GM06990 (cell line): ENCODE results near the gene DMPK.
A peak's percentile ranks its signal among the peaks of the same experiment; 100 is the strongest.
"Not testable (repeated sequence)": the region's sequence is repeated elsewhere in the genome, so short reads cannot be mapped to it uniquely, and the experiment has no call there.

Source experiments
- DNase-seq: peaks from one replicate; pipeline ENCODE4 v3.0.0-alpha.2; 2011; ENCODE audit not compliant: insufficient read length; ENCODE audit errors: extremely low read depth
- H3K27me3 ChIP-seq: replicated peaks from 2 replicates; pipeline ENCODE4 v1.6.0; 2011; ENCODE audit warnings: low read length; ENCODE audit not compliant: control insufficient read depth, insufficient read depth
- H3K36me3 ChIP-seq: 2 replicates; pipeline ENCODE4 v1.5.1; 2011; ENCODE audit warnings: low read length; ENCODE audit not compliant: control insufficient read depth, insufficient read depth
- H3K4me3 ChIP-seq: replicated peaks from 2 replicates; pipeline ENCODE4 v1.5.1; 2011; ENCODE audit warnings: low read depth, mild to moderate bottlenecking, control low read depth, low read length
- TF ChIP-seq, protein P1 (sequence below): IDR thresholded peaks from 2 replicates; pipeline ENCODE4 v1.5.1; 2011; ENCODE audit warnings: low read length, control low read depth, mild to moderate bottlenecking, inconsistent platforms; ENCODE audit not compliant: insufficient read depth, poor library complexity, severe bottlenecking

DMPK gene

DNA sequence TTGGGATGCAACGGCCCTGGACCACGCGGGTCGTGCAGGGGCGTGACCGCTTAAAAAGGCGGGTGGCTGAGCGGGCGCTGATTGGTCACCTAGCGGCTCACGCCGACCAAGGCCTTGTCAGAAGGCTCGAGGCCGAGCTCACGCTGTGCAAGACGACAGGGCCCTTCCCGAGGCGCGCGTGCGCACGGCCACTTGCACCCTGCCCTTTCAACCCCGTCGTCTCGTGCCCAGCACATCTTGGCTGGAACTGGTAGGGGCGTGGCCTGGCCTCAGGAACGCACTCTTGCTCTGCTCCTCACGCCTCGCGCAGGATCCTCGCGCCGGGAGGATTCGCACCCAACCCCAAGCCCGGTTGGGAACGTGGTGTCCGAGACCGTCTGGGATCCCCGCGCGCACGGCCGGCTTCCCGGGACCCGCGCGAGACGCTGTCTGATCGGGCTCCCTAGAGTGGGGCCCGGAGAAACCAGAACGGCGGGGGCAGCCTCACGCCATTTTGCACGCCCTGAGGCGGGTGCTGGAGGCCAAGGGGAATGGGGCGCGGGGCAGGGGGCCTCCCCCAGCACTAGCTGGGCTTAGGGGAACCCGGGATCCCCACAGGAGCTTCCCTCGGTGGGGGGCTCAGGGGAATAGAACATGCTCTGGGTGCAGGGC lies 49.0 kb downstream of the DMPK start, which contains the start of gene MEIOSIN:
Gene MEIOSIN, plus strand, starts transcription at position 280 of the 651 bp plus-strand sequence. CDS start 1,938 bp downstream, outside the sequence.
- Histone ChIP-seq H3K36me3 (no peaks in the 10 kb centered on the region; the same call in 1 of the 2 replicates), H3K4me3 (no peak within 1 kb of the TSS), H3K27me3 (no peaks in the 10 kb centered on the region)
- DNase-seq: no peak
- TF ChIP-seq, protein P1, sequence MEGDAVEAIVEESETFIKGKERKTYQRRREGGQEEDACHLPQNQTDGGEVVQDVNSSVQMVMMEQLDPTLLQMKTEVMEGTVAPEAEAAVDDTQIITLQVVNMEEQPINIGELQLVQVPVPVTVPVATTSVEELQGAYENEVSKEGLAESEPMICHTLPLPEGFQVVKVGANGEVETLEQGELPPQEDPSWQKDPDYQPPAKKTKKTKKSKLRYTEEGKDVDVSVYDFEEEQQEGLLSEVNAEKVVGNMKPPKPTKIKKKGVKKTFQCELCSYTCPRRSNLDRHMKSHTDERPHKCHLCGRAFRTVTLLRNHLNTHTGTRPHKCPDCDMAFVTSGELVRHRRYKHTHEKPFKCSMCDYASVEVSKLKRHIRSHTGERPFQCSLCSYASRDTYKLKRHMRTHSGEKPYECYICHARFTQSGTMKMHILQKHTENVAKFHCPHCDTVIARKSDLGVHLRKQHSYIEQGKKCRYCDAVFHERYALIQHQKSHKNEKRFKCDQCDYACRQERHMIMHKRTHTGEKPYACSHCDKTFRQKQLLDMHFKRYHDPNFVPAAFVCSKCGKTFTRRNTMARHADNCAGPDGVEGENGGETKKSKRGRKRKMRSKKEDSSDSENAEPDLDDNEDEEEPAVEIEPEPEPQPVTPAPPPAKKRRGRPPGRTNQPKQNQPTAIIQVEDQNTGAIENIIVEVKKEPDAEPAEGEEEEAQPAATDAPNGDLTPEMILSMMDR: no peak

DNA sequence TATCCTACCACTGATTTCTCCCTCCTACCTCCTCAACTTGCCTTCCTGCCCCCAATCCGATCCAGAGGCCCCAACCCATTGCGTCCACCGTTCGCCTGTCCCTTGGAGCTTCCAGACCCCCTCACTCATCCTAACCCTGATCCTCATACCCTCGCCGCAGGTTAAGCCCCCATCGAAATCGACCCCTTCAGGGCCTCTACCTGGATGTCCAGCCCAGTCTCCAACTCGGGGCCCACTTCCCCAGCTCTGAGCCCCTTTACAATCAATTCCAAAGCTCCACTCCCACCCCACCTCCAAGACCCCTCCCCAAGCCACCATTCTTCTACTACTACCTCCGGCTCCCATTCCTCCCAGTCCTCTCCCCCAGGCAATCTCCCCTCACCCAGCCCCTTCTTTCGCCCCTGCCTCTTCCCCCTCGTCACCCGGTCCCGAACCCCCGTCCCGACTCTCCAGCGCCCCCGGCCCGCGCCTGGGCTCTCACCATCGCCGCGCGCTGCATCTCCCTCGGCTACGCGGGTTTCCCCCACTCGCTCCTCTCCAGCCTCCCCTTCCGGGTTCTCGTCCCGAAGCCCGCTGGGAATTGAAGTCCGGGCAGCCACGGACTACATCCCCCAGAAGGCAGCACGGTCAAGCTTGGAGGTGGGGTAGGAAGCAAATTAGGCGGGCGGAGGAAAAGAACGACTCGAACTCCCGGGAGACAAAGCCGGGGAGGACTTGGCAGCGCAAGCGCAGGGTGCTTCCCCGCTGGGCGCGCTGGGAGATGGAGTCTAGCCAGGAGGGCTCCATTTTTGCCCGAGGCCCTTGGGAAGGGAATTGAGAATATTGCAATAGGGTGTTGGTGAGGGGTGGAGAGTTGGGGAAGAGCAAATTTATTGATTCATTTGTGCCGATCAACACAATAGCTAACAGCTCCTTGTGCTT lies 51.7 kb downstream of the DMPK start, which contains the start of gene FBXO46:
Gene FBXO46, minus strand, starts transcription at position 529 of the 921 bp plus-strand sequence. CDS start 17,401 bp downstream, outside the sequence.
- Histone ChIP-seq H3K27me3 (no peaks in the 10 kb centered on the region), H3K36me3 (peaks cover 5% of the 10 kb centered on the region), H3K4me3 (peak within 1 kb of the TSS; percentile 87)
- TF ChIP-seq, protein P1: peak; percentile 40
- peak; percentile 89 for DNase-seq

DNA sequence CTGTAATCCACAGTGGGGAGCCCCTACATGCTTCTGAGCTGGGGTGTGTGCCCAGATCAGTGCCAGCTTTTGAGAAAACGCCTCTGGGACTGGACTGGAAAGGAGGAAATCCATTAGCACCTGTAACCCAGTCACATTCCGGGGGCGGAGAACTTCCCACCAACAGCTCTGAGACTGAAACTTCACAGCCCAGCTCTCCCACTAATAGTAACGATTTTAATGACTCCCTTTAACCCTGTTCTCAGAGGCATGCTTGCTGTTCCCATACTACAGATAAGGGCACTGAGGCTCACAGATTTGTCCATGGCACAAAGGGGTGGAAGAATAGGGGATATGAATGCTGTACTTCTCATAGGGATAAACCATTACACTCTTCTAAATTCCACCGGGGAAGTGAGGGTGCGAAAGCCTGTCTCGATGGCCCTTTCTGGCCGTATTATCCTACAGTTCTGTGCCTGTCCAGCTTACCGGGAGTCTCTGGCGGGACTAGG lies 52.4 kb downstream of the DMPK start:
- TF ChIP-seq, protein P1: no peak
- Histone ChIP-seq H3K4me3 (peak overlapping the region; percentile 87), H3K27me3 (no peaks in the 10 kb centered on the region), H3K36me3 (peaks cover 5% of the 10 kb centered on the region)
- DNase-seq: no peak

DNA sequence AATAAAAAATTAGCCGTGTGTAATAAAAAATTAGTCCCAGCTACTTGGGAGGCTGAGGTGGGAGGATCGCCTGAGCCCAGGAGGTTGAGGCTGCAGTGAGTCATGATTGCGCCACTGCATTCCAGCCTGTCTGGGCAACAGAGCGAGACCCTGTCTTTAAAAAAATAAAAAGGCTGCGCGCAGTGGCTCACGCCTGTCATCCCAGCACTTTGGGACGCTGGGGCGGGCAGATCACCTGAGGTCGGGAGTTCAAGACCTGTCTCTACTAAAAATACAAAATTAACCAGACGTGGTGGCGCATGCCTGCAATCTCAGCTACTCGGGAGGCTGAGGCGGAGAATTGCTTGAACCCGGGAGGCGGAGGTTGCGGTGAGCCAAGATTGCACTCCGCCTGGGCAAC lies 53.6 kb downstream of the DMPK start:
- DNase-seq, H3K4me3 ChIP-seq, H3K36me3 ChIP-seq, H3K27me3 ChIP-seq: not testable (repeated sequence)

DNA sequence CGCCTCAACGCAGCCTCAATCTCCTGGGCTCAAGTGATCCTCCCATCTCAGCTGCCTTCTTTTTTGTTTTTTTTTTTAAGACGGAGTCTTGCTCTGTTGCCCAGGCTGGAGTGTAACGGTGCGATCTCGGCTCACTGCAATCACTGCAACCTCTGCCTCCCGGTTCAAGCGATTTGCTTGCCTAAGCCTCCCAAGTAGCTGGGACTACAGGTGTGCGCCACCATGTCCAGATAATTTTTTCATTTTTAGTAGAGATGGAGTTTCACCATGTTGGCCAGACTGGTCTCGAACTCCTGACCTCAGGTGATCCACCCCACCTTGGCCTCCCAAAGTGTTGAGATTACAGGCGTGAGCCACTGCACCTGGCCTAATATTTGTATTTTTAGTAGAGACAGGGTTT lies 62.2 kb downstream of the DMPK start:
- DNase-seq, H3K4me3 ChIP-seq, H3K27me3 ChIP-seq: not testable (repeated sequence)
- H3K36me3 ChIP-seq: peaks cover 18% of the 10 kb centered on the region
